KOPT-K1 (cell line): ENCODE measurements around the gene ERMARD.

Source experiments
- H3K27ac ChIP-seq: fragments of 200-600 bp; sonication (generic); 2 replicates; pipeline ENCODE4 v1.5.1; 2016; ENCODE audit warnings: antibody characterized with exemption, mild to moderate bottlenecking, low read depth, low read length; ENCODE audit not compliant: poor library complexity, severe bottlenecking
- H3K36me3 ChIP-seq: fragments of 200-600 bp; sonication (generic); 2 replicates; pipeline ENCODE4 v1.5.1; 2017; ENCODE audit warnings: antibody characterized with exemption, mild to moderate bottlenecking, low read length, moderate library complexity; ENCODE audit not compliant: insufficient read depth
- H3K9me3 ChIP-seq: fragments of 200-600 bp; sonication (generic); 2 replicates; pipeline ENCODE4 v1.5.1; 2017; ENCODE audit warnings: antibody characterized with exemption, low read length, mild to moderate bottlenecking; ENCODE audit not compliant: insufficient read depth, poor library complexity, severe bottlenecking

Gene ERMARD

DNA sequence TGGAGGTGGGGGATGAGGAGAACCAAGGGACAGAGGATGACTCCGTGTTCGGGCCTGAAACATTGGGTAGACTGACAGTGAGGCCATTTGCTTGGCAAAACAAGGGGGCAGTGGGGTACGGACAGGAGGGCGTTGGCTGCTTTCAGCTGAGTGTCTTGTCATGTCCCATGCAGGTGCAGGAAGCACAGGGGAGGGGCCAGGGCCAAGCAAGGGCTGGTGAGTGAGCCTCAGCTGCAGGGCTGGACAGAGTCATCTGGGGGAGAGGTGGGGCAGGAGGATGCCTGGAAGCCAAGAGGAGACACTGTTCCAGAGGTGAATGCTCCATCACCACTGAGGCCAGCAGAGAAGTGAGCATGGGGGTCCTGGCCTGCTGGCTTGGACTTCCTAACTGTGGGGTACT, 78.4 kb downstream of the ERMARD start:
- Histone ChIP-seq H3K27ac (no peak overlapping the region), H3K9me3 (peaks cover 15% of the 10 kb centered on the region), H3K36me3 (no peaks in the 10 kb centered on the region)

DNA sequence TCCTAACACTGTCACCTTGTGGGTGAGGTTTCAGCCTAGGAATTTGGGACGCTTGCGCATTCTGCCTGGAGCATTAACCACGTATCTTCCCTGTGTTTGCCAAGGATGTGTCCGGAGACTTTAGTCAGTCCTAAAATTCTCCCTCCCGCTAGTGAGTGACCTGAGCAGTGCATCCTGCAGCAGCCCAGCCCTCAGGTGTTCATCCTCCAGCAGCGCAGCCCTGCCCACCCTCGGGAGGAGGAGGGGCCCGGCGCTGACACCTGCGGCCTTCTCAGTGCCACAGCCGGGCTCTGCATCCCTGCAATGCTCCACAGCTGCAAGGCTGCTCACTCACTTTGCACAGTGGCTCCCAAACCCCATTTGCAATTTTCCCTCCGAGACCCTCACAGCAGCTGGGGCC, 79.5 kb downstream of the ERMARD start:
- Histone ChIP-seq H3K27ac (no peak overlapping the region), H3K9me3 (peaks cover 12% of the 10 kb centered on the region), H3K36me3 (no peaks in the 10 kb centered on the region)
